HEK293T (cell line): ENCODE data around the gene MED6.

ENCODE experiments used
- ELF4 ChIP-seq: fragments of 450-650 bp; IDR thresholded peaks from 2 replicates; pipeline ENCODE4 v1.6.1; 2017; ENCODE audit warnings: antibody characterized with exemption
- FOXA1 ChIP-seq: fragments of 450-650 bp; IDR thresholded peaks from 2 replicates; pipeline ENCODE4 v1.6.1; 2016; ENCODE audit warnings: mild to moderate bottlenecking
- L3MBTL2 ChIP-seq: fragments of 450-650 bp; conservative IDR thresholded peaks from 2 replicates; pipeline ENCODE4 v1.6.1; 2016; ENCODE audit warnings: mild to moderate bottlenecking
- TARDBP ChIP-seq: fragments of 450-650 bp; IDR thresholded peaks from 2 replicates; pipeline ENCODE4 v1.6.1; 2016

DNA sequence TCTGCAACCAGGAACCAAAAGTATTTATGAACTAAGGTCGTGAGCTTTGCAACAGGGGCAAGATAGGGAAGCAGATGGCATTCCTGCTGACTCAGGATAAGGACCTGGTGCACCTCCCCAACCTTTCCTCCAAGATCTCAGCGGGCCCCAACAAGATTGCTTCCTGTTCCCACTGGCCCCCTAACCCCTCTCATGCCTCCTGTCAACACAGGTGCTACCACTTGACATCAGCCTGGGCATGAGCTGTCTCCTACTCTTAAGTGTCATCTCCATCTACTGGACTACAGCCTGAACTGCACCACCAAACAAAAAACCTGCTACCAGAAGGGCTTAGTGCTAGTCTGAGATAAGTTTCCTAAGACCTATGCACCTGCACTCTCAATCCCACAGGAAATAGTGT lies 32.7 kb downstream of the MED6 start:
- TF ChIP-seq FOXA1 (no peak), TARDBP (no peak), ELF4 (no peak), L3MBTL2 (no peak)
